Ecto neural progenitor cell (in vitro differentiated cells): ENCODE measurements around the gene BARHL1.
"Not testable (repeated sequence)": the region's sequence is repeated elsewhere in the genome, so short reads cannot be mapped to it uniquely, and the experiment has no call there.

Experiments
- DNase-seq: peaks from one replicate; pipeline ENCODE4 v3.0.0-alpha.2; 2018; ENCODE audit warnings: low spot score

The BARHL1 gene

DNA sequence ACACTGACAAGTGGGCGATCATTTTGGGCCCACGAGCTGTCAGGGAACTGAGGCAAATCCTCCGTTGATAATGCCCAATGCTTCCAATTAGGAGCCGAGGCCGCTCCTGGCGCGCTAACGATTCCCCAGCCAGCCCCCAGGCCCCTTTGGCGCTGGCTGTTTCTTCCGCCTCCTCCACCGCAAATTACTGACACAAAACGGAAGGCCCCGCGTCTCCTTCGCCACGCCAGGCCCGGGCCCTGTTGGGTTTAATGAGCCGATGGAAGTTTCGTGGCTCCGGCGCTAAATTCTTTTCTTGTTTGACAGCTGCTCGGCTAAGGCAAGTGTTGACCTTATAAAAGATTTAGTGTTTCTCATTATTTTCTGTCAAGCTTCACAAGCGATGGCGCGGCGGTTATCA is 25.7 kb upstream of the BARHL1 start:
- DNase-seq, result no peak

DNA sequence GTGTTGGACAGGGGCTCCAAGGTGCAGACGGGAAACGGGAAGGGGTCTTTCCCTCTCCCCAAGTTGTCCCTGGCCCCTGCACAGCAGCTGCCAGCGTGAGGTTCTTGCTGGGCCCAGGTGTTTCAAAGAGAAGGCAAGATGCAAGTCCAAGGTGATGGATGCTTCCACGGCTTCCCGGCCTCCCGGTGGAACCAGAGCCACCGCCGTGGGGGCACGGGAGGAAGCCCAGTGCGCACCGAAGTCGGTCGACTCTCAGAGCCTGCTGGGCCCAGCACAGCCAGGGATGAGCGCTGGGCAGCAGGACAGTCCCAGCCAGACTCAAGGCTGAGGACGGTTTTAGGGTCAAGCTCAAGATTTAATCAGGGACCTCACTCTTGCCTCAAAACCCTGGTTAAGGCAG is 25.2 kb upstream of the BARHL1 start:
- DNase-seq, result no peak

DNA sequence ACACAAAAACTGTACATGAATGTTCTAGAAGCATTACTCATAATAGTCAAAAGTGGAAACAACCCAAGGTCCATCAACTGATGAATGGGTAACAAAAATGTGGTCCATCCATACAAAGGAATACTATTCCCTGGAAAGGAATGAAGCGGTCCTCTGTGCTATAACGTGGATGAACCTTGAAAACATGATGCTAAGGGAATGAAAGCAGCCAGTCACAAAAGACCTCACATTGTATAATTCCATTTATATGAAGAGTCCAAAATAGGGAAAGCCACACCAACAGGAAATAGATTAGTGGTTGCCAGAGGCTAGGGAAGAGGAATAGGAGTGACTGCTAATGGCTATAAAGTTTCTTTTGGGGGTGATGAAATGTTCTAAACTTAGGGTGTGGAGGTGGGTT is 22.7 kb upstream of the BARHL1 start:
- no peak for DNase-seq

DNA sequence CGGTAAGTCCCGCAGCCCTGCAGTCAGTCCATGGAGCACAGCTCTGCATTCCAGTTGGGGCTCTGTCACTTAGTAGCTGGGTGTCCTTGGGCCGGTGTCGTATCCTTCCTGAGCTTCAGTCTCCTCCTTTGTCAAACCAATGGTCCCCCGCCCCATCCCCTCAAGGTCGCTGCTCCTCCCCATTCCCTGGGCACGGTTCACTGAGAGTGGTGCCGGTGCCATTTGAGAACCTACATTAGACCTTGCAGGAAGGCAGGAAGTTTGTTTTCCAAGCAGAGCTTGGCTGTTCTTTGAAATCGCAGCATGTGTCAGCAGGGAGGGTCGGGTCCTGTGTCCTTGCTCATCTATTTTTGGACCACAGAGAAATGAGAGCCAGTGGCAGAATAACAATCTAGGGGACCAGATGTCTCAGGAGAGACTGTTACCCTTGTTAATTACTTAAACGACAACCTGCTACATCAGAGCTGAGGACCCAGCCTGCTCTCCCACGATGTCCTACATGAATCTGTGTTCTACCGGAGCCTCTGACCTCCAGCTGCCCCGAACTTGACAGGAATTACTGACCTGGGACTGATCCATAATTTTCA is 21.7 kb upstream of the BARHL1 start:
- DNase-seq, result no peak

DNA sequence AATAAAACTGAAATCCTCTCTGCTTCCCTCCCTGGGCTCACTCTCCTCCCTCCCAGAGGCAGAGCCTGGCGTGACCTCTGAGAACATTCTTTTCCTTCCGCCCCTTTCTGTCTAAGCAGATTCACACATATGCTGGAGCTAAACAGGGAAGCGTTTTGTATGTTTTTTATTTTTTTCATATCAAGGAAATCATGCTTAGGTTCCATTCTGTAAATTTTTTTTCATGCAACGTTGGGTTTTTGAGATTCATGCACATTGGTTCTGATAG is 20.2 kb upstream of the BARHL1 start:
- DNase-seq, result no peak

DNA sequence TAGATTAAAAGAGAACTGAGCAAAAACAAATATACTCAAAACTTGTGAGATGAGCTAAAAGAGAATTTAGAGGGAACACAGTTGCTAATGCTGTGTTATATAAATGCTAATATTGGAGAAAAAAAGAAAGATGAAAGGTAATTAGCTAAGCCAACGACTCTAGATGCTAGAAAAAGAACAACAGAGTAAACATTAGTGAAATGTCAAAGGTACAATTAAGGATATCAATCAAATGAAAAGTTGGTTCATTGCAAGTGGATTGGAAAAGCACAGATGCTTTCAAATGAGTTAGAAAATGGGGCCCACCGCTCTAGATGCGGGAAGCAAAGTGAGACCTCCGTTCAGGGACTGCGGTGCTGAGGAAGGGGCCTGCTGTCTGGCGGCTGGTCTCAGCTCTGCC is 17.9 kb upstream of the BARHL1 start:
- no peak for DNase-seq

DNA sequence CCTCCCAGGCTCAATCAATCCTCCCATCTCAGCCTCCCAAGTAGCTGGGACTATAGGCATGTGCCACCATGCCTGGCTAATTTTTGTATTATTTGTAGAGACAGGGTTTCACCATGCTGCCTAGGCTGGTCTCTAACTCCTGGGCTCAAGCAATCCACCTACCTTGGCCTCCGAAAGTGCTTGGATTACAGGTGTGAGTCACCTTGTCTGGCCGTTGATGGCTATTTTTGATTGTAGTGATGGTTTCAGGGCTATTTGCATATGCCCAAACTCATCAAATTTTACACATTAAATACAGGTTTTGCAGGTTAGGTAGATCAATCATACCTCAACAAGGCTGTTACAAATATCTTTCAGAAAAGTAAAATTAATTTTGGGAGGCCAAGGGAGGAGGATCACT is 13.6 kb upstream of the BARHL1 start:
- not testable (repeated sequence) for DNase-seq

DNA sequence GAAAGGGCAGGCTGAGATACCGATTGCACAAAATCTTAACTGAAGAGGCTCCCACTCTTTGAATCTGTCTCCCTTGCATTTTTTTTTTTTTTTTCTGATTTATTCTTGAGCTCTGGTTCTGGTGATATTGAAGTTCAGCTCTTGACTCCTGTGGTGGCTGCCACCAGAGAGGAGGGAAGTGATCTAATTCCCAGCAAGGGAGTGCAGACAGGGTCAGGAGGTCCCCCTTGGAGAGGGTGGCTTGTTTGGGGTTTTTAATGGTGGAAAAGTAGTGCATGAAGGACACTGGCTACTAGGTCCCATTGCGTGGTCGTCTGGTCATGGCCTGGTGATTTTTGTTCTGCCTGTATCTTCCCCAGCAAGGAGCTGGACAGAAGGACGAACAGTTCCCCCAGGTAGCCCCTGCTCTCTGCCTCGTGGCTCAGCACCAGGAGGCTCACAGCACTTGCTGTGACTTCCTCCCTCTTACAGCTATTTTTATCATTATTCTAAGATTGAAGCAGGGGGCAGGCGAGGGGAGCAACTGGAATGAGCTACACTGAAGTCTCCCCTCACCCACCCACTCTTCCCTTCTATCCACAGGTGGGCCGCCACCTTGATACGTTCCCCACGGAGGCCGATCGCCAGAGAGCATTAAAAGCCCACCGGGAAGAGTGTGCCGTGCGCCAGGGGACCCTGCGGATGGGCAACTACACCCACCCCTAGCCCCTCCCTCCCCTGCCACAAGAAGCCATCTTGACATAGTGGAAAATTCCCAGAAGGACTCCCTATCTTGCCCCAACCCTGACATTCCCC is 10.4 kb upstream of the BARHL1 start:
- no peak for DNase-seq

DNA sequence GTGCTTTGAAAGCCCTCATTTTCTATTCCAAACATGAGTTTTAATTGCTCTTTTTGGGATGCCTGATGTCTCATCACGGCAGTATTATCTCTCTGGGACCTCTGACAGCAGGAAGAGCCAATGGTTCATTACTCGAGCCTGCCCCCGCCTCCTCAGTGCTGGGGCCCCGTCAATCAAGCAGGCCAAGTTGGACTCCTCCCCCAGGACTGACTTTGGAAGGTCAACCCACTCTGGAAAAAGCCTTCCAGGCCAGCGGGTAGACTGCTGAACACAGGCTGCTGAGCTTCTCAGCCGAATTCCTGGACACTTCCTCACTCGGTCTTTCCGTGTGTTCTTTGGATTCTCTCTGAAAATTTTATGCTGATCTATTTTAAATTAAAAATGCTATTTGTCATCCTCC is 9.5 kb upstream of the BARHL1 start:
- DNase-seq, result no peak

DNA sequence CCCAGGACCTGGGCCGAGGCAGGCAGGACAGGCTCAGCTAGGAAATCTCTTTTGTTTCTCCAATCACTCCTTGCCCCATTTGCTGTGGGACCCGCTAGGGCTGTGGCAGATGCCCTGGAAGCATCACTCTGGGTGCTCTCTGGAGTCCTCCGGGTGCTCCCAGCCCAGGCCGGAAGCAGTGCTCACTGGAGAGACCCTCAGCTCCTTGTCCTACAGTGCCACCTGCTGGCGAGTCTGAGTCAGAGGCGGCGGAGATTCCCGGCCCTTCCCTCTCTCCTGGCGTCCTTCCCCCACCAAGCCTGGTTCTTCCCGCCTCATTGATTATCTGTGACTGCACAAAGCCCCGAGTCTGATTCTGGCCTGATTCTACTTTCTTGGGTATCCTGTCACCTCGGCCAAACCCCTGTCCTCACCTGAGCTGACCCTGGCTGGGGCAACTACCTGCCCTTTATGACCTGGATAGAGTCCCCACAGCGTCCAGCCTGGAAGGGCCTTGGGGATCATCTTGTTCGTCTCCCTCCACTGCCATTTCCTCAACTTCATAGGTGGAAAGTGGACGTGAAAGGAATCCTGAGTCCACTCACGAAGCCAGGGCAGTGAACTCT is 7.3 kb upstream of the BARHL1 start:
- DNase-seq, result peak; percentile 93

DNA sequence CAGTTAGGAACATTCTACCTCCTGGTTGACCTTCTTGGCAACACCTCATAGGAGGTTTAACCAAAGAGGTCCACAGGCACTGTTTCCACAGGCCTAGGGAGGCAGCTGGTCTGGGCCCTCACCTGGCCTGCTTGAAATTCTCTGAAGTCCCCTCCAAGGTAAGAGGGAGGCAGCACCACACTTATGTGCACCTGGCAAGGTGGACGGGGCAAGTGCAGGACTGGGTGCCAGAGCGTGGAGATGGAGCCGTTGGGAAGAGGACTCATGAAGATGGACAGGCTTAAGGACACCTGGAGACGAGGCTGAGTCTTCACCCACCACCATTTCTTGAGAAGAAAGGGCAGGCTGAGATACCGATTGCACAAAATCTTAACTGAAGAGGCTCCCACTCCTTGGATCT is 6.6 kb upstream of the BARHL1 start:
- no peak for DNase-seq

DNA sequence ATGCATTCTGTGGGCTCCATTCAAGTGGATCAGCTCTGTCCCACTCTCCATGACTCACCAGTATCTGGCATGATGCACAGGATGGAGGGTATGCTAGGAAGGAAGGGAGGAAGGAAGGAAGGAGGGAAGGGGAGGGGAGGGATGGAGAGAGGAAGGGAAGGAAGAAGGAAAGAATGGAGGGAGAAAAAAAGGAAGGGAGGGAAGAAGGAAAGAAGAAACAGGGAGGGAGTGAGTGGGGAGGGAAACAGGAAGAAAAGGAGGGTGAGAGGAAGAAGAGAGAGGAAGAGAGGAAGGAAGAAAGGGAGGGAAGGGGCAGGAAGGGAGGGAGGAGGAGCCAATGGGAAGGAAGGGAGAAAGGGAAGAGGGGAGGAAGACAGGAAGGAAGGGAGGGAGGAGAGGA is 5.3 kb upstream of the BARHL1 start:
- no peak for DNase-seq

DNA sequence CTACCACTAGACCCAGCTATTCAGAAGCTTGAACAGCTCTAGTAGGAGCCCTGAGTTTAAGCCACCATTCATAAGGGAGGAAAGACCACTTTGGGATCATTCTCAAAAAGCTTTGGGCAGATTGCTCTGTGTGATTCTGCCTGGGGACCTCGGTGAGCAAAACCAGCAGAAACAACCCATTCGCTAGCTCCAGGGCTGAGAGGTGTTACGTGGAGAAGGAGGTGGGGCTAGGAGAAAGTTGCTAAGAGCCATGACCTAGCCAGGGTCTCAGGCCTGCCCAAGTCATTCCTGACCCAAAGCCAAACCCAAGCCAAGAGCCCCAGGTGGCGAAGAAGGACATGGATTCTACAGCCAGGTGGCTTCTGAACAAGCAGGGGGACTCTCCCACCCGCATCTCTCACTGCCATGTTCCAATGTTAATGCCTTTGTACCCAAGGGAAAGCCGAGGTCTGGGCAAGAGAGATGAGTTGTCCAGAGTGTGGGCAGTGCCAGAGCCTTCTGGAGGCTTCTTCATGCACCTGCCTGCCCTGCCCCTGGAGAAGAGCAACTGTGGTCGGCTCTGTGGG is 4.0 kb upstream of the BARHL1 start:
- no peak for DNase-seq

DNA sequence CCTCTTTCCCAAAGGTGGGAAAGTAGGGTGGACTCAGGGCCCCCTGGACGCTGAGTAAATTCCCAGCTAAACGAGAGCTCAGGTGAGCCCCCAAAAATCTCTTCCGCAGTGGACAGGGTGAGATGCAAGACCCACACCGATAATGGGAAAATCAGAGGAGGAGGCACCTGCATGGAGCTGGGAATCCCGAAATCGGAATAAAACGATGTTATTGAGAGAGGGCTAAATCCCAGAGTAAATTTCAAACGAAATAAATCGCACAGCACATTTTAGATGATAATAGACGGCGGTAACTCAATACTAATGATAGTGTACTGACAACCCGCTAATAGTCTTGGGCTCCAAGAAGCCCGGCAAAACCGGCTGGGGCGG is 3.0 kb upstream of the BARHL1 start:
- DNase-seq, result no peak

DNA sequence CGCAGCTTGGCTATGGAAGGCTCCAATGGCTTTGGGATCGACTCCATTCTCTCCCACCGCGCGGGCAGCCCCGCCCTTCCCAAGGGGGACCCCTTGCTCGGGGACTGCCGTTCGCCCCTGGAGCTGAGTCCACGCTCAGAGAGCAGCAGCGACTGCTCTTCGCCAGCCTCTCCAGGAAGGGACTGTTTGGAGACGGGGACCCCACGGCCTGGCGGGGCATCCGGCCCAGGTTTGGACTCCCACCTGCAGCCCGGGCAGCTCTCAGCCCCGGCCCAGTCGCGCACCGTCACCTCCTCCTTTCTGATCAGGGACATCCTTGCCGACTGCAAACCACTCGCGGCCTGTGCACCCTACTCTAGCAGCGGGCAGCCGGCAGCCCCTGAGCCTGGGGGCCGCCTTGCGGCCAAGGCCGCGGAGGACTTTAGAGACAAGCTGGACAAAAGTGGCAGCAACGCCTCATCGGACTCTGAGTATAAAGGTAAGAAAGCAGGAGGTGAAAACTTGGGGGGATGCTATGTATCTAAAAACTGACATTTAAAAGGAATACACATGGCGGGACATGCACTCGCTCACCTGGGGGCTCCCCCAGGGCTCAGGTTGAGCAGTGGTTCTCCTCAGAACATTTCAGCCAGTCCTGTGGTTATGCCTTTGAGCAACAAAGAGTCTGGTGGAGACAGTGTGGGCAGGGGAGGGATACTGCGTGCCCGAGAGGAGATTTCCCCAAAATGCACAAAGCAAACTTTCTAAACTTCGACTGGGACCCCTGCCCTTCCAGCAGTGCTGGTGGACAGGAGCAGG is 579 bp downstream of the BARHL1 start:
- no peak for DNase-seq

DNA sequence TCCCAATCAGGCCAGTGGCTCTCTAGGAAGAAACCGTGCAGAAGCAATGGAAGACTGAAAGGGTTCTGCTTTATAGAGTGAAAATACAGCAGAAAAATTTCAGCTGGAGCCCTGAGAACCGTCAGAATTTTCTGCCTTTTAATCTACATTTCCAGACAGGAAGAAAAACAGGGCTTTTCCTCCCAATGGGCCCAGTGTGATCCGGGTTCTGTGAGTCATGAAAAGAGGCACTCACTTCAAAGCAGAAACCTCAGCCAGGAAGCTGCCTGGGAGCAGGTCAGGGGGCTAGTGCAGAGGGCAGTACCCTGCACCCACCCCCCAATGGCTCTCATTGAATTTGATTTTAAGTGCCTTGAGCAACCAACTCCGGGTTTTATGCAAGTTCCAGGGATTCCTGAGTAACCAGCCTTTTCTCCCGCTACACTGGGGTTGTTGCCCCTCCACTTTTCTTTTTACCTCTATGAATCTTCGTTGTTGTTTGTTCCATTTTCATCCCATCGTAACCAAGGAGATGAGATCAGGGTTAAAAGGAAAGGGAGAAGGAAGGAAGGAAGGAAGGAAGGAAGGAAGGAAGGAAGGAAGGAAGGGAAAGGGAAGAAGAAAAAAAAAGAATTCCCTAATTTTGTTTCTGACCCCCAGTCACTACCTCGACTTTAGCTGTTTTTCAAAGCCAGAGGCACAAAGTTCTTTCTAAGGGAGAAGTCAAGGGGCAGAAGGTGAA is 1.3 kb downstream of the BARHL1 start:
- DNase-seq, result no peak

DNA sequence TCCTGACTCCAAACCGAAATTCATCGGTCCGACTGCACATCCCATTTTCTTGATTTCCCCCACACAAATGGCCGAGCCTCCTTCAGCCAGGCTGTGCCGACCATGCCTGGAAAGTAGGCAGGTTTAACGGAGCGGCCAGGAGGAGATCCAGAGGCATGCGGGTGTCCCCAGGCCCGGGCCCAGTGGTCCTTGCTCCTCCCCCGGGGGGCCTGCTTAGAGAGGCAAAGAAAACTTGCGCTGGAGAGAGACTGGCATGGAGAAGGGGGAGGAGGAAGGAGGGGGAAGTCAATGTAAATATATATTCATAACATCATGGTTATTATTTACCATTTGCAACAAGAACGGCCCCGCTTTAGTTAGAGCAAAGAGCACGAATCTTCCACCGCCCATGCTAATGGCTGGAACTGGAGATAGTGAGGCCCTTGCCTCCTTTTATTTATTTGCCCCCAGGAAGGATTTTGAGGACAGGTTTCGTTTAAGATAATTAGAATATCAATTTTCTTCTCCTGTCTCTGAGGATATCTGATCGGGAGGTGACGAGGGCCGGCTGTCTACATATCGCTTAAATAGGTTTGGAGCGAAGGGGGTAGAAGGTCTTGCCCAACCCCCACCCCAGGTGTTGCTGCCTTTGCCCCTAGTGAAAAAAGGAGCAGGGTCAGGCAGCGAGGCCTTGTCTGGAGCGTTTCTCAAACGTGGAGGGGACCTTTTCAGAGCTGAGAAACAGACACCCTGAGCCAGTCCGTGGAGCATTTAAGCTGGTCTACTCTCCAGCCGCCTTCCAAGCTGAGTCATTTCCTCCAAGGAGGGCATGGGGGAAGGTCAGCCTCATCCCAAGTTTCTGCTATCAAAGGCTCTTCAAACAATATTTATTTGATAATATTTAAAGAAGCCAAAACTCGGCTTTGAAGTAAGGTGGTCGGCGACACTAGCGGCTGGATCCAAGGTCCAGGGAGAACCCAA is 2.5 kb downstream of the BARHL1 start:
- no peak for DNase-seq

DNA sequence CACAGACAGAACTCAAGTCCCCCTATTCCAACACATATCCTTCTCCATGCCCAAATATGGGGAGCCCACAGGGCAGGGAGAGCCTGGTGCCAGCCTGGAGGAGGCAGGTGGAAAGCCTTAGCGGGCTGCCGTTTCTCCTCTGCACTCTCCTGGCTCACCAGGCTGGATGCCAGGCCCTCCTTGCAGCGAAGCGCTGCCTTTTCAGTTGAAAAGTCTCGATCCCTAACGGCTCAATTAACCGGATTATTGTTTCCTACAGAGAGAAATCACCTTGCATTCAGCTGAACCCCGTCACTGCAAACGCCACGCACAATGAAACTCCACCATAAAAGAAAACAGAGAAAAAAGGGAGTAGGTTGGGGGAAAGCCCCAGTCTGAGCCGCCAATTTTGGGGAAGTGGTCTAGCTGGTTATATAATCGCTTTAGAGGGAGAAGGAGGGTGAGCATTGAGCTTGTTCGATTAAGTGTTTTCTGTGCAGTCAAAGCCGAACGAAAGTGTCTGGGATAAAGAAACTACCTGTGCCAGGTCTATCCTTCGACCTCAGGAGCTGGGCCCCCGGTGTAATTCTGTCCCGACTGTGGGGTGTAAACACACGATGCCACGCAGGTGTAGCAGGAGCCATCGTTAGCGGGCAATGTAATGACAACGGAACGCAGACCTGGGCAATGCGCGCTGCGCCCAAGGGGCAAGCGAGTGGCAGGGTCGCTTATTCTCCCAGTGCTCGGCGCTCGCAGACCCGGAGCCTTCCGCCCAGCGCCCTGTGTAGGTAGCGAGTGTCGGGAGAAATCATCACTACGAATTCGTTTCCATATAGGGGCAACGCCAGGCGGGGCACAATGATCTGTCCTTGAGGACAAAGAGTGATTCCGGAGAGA is 3.8 kb downstream of the BARHL1 start:
- no peak for DNase-seq

DNA sequence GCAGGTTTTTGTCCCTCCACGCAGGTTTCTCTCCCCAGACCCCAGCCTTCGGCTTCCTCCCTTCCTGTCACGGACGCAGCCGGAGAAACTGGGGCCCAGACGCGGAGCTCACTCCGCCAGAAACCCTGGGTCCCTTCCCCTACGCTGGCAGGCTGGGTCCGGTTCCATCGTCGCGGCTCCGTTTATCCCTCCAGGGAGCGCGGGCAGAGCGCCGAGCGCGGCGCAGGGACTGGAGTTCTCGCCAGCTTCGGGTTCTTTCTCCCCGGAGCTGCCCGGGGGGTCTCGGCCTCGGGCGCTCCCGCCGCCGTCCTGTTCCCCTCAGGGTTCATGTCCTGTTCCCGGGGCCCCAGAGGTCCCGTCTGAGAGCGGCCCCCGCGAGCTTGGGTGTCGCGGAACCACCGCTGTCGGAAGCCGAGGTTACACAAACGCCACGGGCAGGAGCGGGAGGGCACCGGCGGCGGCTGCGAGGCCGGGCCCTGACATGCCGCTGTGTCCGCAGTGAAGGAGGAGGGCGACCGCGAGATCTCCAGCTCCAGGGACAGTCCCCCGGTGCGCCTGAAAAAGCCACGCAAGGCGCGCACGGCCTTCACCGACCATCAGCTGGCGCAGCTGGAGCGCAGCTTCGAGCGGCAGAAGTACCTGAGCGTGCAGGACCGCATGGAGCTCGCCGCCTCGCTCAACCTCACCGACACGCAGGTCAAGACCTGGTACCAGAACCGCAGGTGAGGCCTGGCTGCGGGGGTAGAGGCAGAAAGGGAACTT is 4.6 kb downstream of the BARHL1 start:
- DNase-seq, result peak; percentile 64
